ENCODE measurements around the gene IGF2R. TPM values are rescaled to one million over a fixed set of nuclear protein-coding genes. Genes with fewer than 3 reads are reported as not detected.

IGF2R gene
- total and polyA plus RNA-seq, 2 of the 13 experiments (the other 11 are each of a cell fraction or from before 2014, with no cell fraction given), result 38.3 to 70.0 TPM

DNA sequence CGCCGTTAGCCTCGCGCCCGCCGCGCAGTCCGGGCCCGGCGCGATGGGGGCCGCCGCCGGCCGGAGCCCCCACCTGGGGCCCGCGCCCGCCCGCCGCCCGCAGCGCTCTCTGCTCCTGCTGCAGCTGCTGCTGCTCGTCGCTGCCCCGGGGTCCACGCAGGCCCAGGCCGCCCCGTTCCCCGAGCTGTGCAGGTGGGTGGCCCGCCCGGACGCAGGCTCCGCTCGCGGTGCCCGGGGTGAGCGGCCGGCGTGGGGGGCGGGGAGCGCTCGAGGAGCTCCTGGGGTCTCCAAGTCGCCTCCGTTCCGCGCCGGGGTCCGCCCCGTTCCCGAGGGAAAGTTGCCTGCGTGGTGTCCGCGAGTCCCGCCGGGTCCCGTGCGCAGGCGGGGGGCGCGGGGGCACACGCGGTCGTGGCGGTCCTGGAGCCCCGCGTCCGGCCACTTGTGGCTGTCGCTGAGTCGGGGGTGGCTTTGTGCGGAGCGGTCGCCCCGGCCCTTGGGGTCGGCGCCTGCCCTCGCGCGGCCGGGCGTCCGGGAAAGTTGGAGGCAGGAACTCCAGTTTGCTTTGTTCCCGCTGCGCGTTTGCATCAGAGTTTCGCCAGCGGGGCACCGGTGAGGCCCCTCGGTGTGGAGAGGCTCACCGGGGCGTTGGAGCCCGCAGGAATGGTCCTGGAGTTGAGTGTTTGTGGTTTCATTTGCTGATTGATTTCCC is 476 bp downstream of the IGF2R start (continued):
- no peak for TF ChIP-seq SCMH1 (CRISPR knock-in tag; IDR thresholded peaks at IDR 0.05; ENCODE audit: borderline replicate concordance)
- TF ChIP-seq ZNF775 (CRISPR knock-in tag; IDR thresholded peaks at IDR 0.05; ENCODE audit: borderline replicate concordance), result no peak
- TF ChIP-seq SNAI1 (CRISPR knock-in tag; IDR thresholded peaks at IDR 0.05; ENCODE audit: borderline replicate concordance), result no peak
- TF ChIP-seq ZNF776 (CRISPR knock-in tag; IDR thresholded peaks at IDR 0.05), result no peak; the same call in 1 of the 2 replicates
- no peak for TF ChIP-seq ZNF24 (IDR thresholded peaks at IDR 0.05)
- TF ChIP-seq PRPF4 (IDR thresholded peaks at IDR 0.05; ENCODE audit: low read depth, low read length, poor library complexity, severe bottlenecking), result no peak
- TF ChIP-seq TBX2 (CRISPR knock-in tag; IDR thresholded peaks at IDR 0.05; ENCODE audit: borderline replicate concordance), result peak; percentile 19; the same call in 1 of the 2 replicates
- TF ChIP-seq, protein P1, sequence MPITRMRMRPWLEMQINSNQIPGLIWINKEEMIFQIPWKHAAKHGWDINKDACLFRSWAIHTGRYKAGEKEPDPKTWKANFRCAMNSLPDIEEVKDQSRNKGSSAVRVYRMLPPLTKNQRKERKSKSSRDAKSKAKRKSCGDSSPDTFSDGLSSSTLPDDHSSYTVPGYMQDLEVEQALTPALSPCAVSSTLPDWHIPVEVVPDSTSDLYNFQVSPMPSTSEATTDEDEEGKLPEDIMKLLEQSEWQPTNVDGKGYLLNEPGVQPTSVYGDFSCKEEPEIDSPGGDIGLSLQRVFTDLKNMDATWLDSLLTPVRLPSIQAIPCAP (CRISPR knock-in tag; IDR thresholded peaks at IDR 0.05; ENCODE audit: low read depth), result no peak
- TF ChIP-seq SOX5 (CRISPR knock-in tag; IDR thresholded peaks at IDR 0.05; ENCODE audit: borderline replicate concordance), result no peak
- TF ChIP-seq ZBTB7B (CRISPR knock-in tag; IDR thresholded peaks at IDR 0.05), result no peak
- no peak for TF ChIP-seq KDM3A (CRISPR knock-in tag; IDR thresholded peaks at IDR 0.05; ENCODE audit: low read depth)
- TF ChIP-seq ZNF644 (CRISPR knock-in tag; IDR thresholded peaks at IDR 0.05; ENCODE audit: low read depth), result no peak
- TF ChIP-seq, protein P2, sequence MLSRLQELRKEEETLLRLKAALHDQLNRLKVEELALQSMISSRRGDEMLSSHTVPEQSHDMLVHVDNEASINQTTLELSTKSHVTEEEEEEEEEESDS (CRISPR knock-in tag; IDR thresholded peaks at IDR 0.05; ENCODE audit: borderline replicate concordance), result no peak
- TF ChIP-seq, protein P3, sequence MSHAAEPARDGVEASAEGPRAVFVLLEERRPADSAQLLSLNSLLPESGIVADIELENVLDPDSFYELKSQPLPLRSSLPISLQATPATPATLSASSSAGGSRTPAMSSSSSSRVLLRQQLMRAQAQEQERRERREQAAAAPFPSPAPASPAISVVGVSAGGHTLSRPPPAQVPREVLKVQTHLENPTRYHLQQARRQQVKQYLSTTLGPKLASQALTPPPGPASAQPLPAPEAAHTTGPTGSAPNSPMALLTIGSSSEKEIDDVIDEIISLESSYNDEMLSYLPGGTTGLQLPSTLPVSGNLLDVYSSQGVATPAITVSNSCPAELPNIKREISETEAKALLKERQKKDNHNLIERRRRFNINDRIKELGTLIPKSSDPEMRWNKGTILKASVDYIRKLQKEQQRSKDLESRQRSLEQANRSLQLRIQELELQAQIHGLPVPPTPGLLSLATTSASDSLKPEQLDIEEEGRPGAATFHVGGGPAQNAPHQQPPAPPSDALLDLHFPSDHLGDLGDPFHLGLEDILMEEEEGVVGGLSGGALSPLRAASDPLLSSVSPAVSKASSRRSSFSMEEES (CRISPR knock-in tag; IDR thresholded peaks at IDR 0.05), result no peak
- TF ChIP-seq, protein P4, sequence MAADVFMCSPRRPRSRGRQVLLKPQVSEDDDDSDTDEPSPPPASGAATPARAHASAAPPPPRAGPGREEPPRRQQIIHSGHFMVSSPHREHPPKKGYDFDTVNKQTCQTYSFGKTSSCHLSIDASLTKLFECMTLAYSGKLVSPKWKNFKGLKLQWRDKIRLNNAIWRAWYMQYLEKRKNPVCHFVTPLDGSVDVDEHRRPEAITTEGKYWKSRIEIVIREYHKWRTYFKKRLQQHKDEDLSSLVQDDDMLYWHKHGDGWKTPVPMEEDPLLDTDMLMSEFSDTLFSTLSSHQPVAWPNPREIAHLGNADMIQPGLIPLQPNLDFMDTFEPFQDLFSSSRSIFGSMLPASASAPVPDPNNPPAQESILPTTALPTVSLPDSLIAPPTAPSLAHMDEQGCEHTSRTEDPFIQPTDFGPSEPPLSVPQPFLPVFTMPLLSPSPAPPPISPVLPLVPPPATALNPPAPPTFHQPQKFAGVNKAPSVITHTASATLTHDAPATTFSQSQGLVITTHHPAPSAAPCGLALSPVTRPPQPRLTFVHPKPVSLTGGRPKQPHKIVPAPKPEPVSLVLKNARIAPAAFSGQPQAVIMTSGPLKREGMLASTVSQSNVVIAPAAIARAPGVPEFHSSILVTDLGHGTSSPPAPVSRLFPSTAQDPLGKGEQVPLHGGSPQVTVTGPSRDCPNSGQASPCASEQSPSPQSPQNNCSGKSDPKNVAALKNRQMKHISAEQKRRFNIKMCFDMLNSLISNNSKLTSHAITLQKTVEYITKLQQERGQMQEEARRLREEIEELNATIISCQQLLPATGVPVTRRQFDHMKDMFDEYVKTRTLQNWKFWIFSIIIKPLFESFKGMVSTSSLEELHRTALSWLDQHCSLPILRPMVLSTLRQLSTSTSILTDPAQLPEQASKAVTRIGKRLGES (CRISPR knock-in tag; IDR thresholded peaks at IDR 0.05; ENCODE audit: borderline replicate concordance), result no peak
- peak; percentile 28; the same call in 1 of the 2 replicates for TF ChIP-seq ZNF672 (CRISPR knock-in tag; IDR thresholded peaks at IDR 0.05)
- TF ChIP-seq NFYB (CRISPR knock-in tag; IDR thresholded peaks at IDR 0.05), result no peak
- no peak for TF ChIP-seq FOSL2 (CRISPR knock-in tag; IDR thresholded peaks at IDR 0.05)
- no peak for TF ChIP-seq HMG20A (CRISPR knock-in tag; IDR thresholded peaks at IDR 0.05; ENCODE audit: borderline replicate concordance)
- TF ChIP-seq KAT8 (CRISPR knock-in tag; IDR thresholded peaks at IDR 0.05), result no peak
- TF ChIP-seq ZNF7 (CRISPR knock-in tag; IDR thresholded peaks at IDR 0.05), result no peak
- TF ChIP-seq NR2C2 (CRISPR knock-in tag; IDR thresholded peaks at IDR 0.05; ENCODE audit: borderline replicate concordance), result no peak
- no peak for TF ChIP-seq ZNF781 (CRISPR knock-in tag; IDR thresholded peaks at IDR 0.05; ENCODE audit: borderline replicate concordance, not compliant biosample characterization)
- TF ChIP-seq NCOA2 (CRISPR knock-in tag; IDR thresholded peaks at IDR 0.05), result no peak
- no peak for TF ChIP-seq ZKSCAN8 (CRISPR knock-in tag; IDR thresholded peaks at IDR 0.05; ENCODE audit: borderline replicate concordance)
- TF ChIP-seq ZFX (CRISPR knock-in tag; IDR thresholded peaks at IDR 0.05; ENCODE audit: low read depth), result no peak; the same call in 1 of the 2 replicates
- TF ChIP-seq KDM5B (CRISPR knock-in tag; IDR thresholded peaks at IDR 0.05; ENCODE audit: borderline replicate concordance), result peak; percentile 66; the same call in 1 of the 2 replicates

Data from HepG2 (cell line).